Panc1 (cell line): ENCODE results near the gene RPL36A. TPM values are rescaled to one million over a fixed set of nuclear protein-coding genes. Genes with fewer than 3 reads are reported as not detected.

Experiments
- ATAC-seq: fragments of 200-7000 bp; cut with Tn5 transposase; 2 replicates; pipeline ENCODE4 v1.9.1; 2020; ENCODE audit warnings: mild to moderate bottlenecking, moderate library complexity
- BruUV-seq: library from RNA; stranded (reverse); fragments of 400-500 nt; replicated peaks from 2 replicates; lab custom pipeline; 2021; lab: Mats Ljungman, UMichigan
- CTCF ChIA-PET: fragments of 300-600 bp; sonication (Branson Sonifier 250); formaldehyde crosslinking; loops from one replicate; lab custom pipeline; 2022; ENCODE audit warnings: antibody characterized with exemption; lab: Charles Lee
- POLR2A ChIA-PET: fragments of 300-600 bp; sonication (Branson Sonifier 250); formaldehyde crosslinking; loops from one replicate; lab custom pipeline; 2022; ENCODE audit warnings: antibody characterized with exemption; lab: Charles Lee
- DNase-seq: peaks from one replicate; pipeline ENCODE4 v3.0.0-alpha.2; 2010; ENCODE audit warnings: low read depth, low spot score
- H3K27ac ChIP-seq: 2 replicates; pipeline ENCODE4 v1.5.1; 2011; ENCODE audit warnings: mild to moderate bottlenecking, low read length, inconsistent platforms
- H3K27me3 ChIP-seq: fragments of 200-500 bp; sonication (Bioruptor generic); 2 replicates; pipeline ENCODE4 v1.6.0; 2014; ENCODE audit warnings: low read length, inconsistent platforms; ENCODE audit not compliant: control insufficient read depth, insufficient read depth
- H3K36me3 ChIP-seq: fragments of 200-500 bp; sonication (Bioruptor generic); 2 replicates; pipeline ENCODE4 v1.5.1; 2014; ENCODE audit warnings: inconsistent platforms, mild to moderate bottlenecking, low read length, moderate library complexity; ENCODE audit not compliant: control insufficient read depth, insufficient read depth
- H3K4me1 ChIP-seq: 2 replicates; pipeline ENCODE4 v1.5.1; 2011; ENCODE audit warnings: inconsistent platforms, mild to moderate bottlenecking, low read length, moderate library complexity; ENCODE audit not compliant: control insufficient read depth, insufficient read depth
- H3K4me3 ChIP-seq, 2 experiments: 2 replicates each; pipeline ENCODE4 v1.5.1; 2011 to 2012; ENCODE audit warnings: low read depth in 2 of 2, low read length in 2 of 2, mild to moderate bottlenecking in 2 of 2, inconsistent platforms in 1 of 2, moderate library complexity in 1 of 2
- H3K9me3 ChIP-seq: fragments of 200-500 bp; sonication (Bioruptor generic); 2 replicates; pipeline ENCODE4 v1.5.1; 2014; ENCODE audit warnings: low read depth, mild to moderate bottlenecking, inconsistent platforms, low read length, moderate library complexity; ENCODE audit not compliant: control insufficient read depth, insufficient read depth
- CTCF ChIP-seq: fragments of 450-650 bp; IDR thresholded peaks from 2 replicates; pipeline ENCODE4 v1.5.1; 2017; ENCODE audit warnings: mild to moderate bottlenecking
- POLR2AphosphoS5 ChIP-seq: IDR thresholded peaks from 2 replicates; pipeline ENCODE4 v1.6.1; 2012; ENCODE audit warnings: mild to moderate bottlenecking, low read depth, low read length, moderate library complexity
- REST ChIP-seq, 2 experiments: IDR thresholded peaks; 2 replicates each; pipeline ENCODE4 v1.6.1; 2011 to 2012; ENCODE audit warnings: low read depth in 2 of 2, control low read depth in 1 of 2, low read length in 1 of 2, mild to moderate bottlenecking in 1 of 2, moderate library complexity in 1 of 2; ENCODE audit not compliant: insufficient read depth in 1 of 2
- SIN3A ChIP-seq: IDR thresholded peaks from 2 replicates; pipeline ENCODE4 v1.6.1; 2012; ENCODE audit warnings: low read depth, mild to moderate bottlenecking, low read length, moderate library complexity, borderline replicate concordance; ENCODE audit not compliant: insufficient read depth
- TCF7L2 ChIP-seq: IDR thresholded peaks from 2 replicates; pipeline ENCODE4 v1.6.1; 2011; ENCODE audit warnings: mild to moderate bottlenecking, low read depth, low read length, inconsistent platforms
- in situ Hi-C: cut with HindIII; loops from 2 replicates; pipeline ENCODE4 v1.10.0; 2016; ENCODE audit warnings: low sequenced_read_pairs, low pct_unique_long_range_greater_than_20kb
- intact Hi-C: fragments of 100-400 bp; cut with micrococcal nuclease; formaldehyde crosslinking; loops from one replicate; pipeline ENCODE4 v1.10.0; 2022; ENCODE audit not compliant: unreplicated experiment
- total RNA-seq: library from RNA; stranded (reverse); gene quantifications from one replicate; pipeline ENCODE4 v1.2.1, GENCODE V29; 2021; ENCODE audit not compliant: unreplicated experiment

The RPL36A gene
- total RNA-seq, 1 experiment from 2014 or later, result 308 TPM

GRCh38 chrX:101357166-101357795 is 33.5 kb upstream of the RPL36A start:
- no TSS peak for BruUV-seq
- Histone ChIP-seq H3K27ac (no peak overlapping the region), H3K36me3 (no peaks in the 10 kb centered on the region), H3K9me3 (no peaks in the 10 kb centered on the region), H3K4me1 (no peaks in the 10 kb centered on the region), H3K27me3 (no peaks in the 10 kb centered on the region), H3K4me3 (no peak overlapping the region)
- TF ChIP-seq POLR2AphosphoS5 (no peak), TCF7L2 (no peak), REST (IDR thresholded peaks at IDR 0.05; ENCODE audit: insufficient read depth in 1 of 2, low read depth in 2 of 2, low read length in 1 of 2) (no peak), SIN3A (no peak), CTCF (peak; percentile 57; the same call in 1 of the 2 replicates)
- ChIA-PET CTCF (no interaction called here), POLR2A (no interaction called here)
- intact Hi-C loops, result no loop called here
- ATAC-seq, result peak; percentile 84
- in situ Hi-C loops, result no loop called here
- no peak for DNase-seq

GRCh38 chrX:101359966-101360365 is 30.8 kb upstream of the RPL36A start:
- Histone ChIP-seq H3K27me3 (no peaks in the 10 kb centered on the region), H3K4me3 (no peak overlapping the region), H3K36me3 (no peaks in the 10 kb centered on the region), H3K4me1 (no peaks in the 10 kb centered on the region), H3K9me3 (no peaks in the 10 kb centered on the region), H3K27ac (no peak overlapping the region)
- in situ Hi-C loops, result no loop called here
- DNase-seq (no peak), ATAC-seq (no peak)
- intact Hi-C loops, result no loop called here
- CTCF ChIA-PET, result no interaction called here
- no peak for TF ChIP-seq SIN3A
- no peak for TF ChIP-seq CTCF
- BruUV-seq, result no TSS peak
- POLR2A ChIA-PET, result no interaction called here
